LNCAP (cell line): Measurements from ENCODE around the gene KLHL7.

Source experiments
- TF ChIP-seq, protein P1 (sequence below): fragments of 450-650 bp; IDR thresholded peaks from 2 replicates; pipeline ENCODE4 v1.5.1; 2017; ENCODE audit warnings: mild to moderate bottlenecking

Gene KLHL7

DNA sequence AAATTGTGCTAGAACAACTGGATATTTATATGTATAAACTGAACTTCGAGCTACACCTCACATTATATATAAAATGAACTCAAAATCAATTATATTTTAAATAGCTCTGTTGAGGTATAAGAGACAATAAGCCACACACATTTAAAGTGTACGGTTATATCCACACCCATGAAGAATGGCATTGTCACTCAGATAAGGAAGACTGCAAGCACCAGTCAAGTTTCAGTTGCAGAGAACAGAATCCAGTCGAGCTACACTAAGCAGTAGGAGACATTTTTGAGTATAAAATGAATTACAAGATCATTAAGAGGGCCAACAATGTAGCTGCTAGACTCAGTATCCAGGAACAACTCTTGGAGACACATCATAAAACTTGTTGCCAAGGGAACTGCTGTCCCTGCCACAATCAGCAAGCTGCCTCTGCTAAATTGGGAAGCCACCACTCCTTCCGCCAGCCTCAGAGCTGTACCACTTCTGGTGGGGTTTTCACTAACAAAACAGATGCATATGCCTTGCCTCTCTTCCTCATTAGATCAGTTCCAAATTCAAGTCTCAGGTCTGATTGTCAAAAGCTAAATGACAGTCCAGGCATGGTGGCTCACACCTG, 121.4 kb downstream of the KLHL7 start:
- TF ChIP-seq, protein P1, sequence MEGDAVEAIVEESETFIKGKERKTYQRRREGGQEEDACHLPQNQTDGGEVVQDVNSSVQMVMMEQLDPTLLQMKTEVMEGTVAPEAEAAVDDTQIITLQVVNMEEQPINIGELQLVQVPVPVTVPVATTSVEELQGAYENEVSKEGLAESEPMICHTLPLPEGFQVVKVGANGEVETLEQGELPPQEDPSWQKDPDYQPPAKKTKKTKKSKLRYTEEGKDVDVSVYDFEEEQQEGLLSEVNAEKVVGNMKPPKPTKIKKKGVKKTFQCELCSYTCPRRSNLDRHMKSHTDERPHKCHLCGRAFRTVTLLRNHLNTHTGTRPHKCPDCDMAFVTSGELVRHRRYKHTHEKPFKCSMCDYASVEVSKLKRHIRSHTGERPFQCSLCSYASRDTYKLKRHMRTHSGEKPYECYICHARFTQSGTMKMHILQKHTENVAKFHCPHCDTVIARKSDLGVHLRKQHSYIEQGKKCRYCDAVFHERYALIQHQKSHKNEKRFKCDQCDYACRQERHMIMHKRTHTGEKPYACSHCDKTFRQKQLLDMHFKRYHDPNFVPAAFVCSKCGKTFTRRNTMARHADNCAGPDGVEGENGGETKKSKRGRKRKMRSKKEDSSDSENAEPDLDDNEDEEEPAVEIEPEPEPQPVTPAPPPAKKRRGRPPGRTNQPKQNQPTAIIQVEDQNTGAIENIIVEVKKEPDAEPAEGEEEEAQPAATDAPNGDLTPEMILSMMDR = no peak
